GM12872 (cell line): ENCODE data around the gene CDK5RAP3.

Experiments
- CTCF ChIP-seq: IDR thresholded peaks from 3 replicates; pipeline ENCODE4 v1.5.1; 2011; ENCODE audit warnings: low read depth, mild to moderate bottlenecking, low read length, moderate library complexity; ENCODE audit not compliant: insufficient read depth

The CDK5RAP3 gene

DNA sequence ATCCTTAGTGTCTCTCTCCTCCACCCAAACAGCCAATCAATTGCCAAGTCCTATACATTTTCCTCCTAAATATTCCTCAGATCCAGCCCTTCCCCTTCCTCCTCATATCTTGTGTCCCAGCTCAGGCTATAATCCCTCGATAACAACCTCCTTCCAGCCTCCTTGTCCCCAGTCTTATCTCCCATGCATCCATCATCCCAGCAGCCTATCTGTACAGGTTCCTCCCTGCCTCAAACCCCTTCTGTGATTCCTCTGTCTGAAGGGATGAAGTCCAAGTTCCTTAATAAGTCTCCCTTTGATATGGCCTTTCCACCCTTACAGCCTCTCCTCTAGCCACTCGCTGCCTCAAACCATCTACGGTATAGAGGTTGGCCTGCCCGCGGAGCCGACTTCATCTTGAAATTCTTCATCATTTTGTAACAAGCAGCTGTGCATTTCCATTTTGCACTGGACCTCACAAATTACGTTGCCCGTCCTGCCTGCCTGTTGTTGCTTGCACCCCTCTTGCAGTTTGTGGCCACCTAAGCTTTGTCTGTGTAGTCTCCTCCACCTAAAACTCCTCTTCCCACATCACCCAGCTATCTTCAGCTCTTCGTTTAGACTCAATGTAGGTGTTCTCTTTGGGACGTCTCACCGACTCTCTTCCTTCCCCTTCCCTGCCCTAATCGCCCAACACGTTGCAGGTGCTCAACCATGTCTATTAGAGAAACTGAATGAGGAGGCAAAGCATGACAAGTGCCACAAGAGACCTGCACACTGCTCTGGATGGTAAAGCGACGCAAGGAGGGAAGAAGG is 786 bp upstream of the CDK5RAP3 start:
- no peak for TF ChIP-seq CTCF

- TF ChIP-seq CTCF, result no peak
These were observed 2.6 kb downstream of the CDK5RAP3 start for GRCh38 chr17:47973541-47973940.

DNA sequence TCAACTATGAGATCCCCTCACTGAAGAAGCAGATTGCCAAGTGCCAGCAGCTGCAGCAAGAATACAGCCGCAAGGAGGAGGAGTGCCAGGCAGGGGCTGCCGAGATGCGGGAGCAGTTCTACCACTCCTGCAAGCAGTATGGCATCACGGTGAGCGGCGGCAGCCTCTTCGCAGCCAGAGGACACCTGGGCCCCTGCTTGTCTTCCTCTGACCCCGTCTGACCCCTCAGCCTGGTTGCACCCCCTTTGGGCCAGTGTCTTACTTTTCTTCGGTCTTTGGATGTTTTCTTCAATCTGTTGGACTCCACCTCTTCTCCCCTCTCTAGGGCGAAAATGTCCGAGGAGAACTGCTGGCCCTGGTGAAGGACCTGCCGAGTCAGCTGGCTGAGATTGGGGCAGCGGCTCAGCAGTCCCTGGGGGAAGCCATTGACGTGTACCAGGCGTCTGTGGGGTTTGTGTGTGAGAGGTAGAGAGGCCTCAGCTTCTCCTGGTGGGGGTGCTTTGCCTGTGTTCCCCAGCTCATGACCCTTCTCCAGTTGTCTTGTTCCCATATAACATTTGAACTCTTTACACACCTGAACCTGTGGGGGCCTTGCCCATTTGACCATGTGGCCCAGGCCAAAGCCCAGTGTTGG is 4.4 kb downstream of the CDK5RAP3 start:
- no peak for TF ChIP-seq CTCF

DNA sequence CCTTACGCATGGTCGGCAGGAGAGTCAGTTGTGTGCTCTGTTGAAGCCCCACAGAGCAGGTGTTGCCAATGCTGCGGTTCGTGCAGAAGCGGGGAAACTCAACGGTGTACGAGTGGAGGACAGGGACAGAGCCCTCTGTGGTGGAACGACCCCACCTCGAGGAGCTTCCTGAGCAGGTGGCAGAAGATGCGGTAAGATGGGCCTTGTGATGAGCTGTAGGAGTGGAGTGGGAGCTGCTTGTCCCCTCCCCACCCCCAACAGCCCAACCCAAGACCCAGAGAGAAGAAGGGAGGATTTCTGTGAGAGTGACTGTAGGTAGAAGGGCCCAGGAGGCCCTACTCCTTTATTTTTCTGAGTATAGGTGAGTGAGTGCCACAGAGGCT is 4.9 kb downstream of the CDK5RAP3 start:
- no peak for TF ChIP-seq CTCF

GRCh38 chr17:47978324-47978723 is 7.4 kb downstream of the CDK5RAP3 start:
- TF ChIP-seq CTCF, result peak; percentile 85

DNA sequence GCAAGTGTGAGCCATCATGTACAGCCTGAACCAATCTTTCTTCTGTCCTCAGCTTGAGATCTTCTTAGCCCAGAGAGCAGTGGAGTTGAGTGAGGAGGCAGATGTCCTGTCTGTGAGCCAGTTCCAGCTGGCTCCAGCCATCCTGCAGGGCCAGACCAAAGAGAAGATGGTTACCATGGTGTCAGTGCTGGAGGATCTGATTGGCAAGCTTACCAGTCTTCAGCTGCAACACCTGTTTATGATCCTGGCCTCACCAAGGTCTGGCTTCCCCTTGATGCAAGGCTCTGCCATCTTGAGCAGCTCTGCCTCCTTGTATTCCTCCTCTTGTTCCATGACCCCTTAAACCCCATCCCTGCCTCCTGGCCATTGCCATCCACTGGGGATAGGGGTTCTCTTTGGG is 9.6 kb downstream of the CDK5RAP3 start:
- no peak for TF ChIP-seq CTCF

DNA sequence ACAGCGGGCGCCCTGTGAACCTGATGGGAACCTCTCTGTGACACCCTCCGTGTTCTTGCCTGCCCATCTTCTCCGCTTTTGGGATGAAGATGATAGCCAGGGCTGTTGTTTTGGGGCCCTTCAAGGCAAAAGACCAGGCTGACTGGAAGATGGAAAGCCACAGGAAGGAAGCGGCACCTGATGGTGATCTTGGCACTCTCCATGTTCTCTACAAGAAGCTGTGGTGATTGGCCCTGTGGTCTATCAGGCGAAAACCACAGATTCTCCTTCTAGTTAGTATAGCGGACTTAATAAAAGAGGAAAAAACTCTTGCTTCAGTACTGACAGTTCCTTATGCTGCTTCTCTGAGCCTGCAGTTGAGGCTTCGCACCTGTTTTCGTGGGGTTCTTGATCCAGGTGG is 10.5 kb downstream of the CDK5RAP3 start:
- no peak for TF ChIP-seq CTCF
